ENCODE measurements around the gene STK32B. TPM values are rescaled to one million over a fixed set of nuclear protein-coding genes. Genes with fewer than 3 reads are reported as not detected.

STK32B gene
- total RNA-seq, 1 donor from 2014 or later, result 46.9 TPM

GRCh38 chr4:5361968-5362367 is 310.7 kb downstream of the STK32B start:
- no peak overlapping the region for H3K4me3 Mint-ChIP-seq (ENCODE audit: unreplicated experiment)
- H3K36me3 Mint-ChIP-seq (ENCODE audit: unreplicated experiment), result peaks cover 7% of the 10 kb centered on the region
- no peaks in the 10 kb centered on the region for H3K27me3 Mint-ChIP-seq (ENCODE audit: unreplicated experiment)

GRCh38 chr4:5364406-5364805 is 313.1 kb downstream of the STK32B start:
- Mint-ChIP-seq H3K27ac (ENCODE audit: unreplicated experiment) (peak overlapping the region; percentile 44), H3K4me3 (ENCODE audit: unreplicated experiment) (no peak overlapping the region), H3K4me1 (ENCODE audit: unreplicated experiment) (peaks cover 41% of the 10 kb centered on the region), H3K9me3 (ENCODE audit: unreplicated experiment) (peaks cover 5% of the 10 kb centered on the region), H3K27me3 (ENCODE audit: unreplicated experiment) (no peaks in the 10 kb centered on the region), H3K36me3 (ENCODE audit: unreplicated experiment) (peaks cover 9% of the 10 kb centered on the region)
- peak; percentile 40 for DNase-seq (ENCODE audit: extremely low spot score, unreplicated experiment)
- TF ChIP-seq CTCF (IDR thresholded peaks at IDR 0.05), result no peak

More at GRCh38 chr4:5361968-5362367, 310.7 kb downstream of the STK32B start:
- peaks cover 5% of the 10 kb centered on the region for H3K9me3 Mint-ChIP-seq (ENCODE audit: unreplicated experiment)
- H3K4me1 Mint-ChIP-seq (ENCODE audit: unreplicated experiment), result peaks cover 34% of the 10 kb centered on the region
- TF ChIP-seq CTCF (IDR thresholded peaks at IDR 0.05), result no peak
- peak; percentile 17 for DNase-seq (ENCODE audit: extremely low spot score, unreplicated experiment)
- H3K27ac Mint-ChIP-seq (ENCODE audit: unreplicated experiment), result no peak overlapping the region

- no peak for TF ChIP-seq CTCF (IDR thresholded peaks at IDR 0.05)
- Mint-ChIP-seq H3K27me3 (ENCODE audit: unreplicated experiment) (no peaks in the 10 kb centered on the region), H3K36me3 (ENCODE audit: unreplicated experiment) (peaks cover 3% of the 10 kb centered on the region), H3K27ac (ENCODE audit: unreplicated experiment) (peak overlapping the region; percentile 89), H3K9me3 (ENCODE audit: unreplicated experiment) (peaks cover 1% of the 10 kb centered on the region), H3K4me3 (ENCODE audit: unreplicated experiment) (peak overlapping the region; percentile 39), H3K4me1 (ENCODE audit: unreplicated experiment) (peaks cover 47% of the 10 kb centered on the region)
- peak; percentile 77 for DNase-seq (ENCODE audit: extremely low spot score, unreplicated experiment)
Measured at GRCh38 chr4:5365071-5366008, 314.1 kb downstream of the STK32B start.

GRCh38 chr4:5366009-5366386 is 314.7 kb downstream of the STK32B start:
- Mint-ChIP-seq H3K27me3 (ENCODE audit: unreplicated experiment) (no peaks in the 10 kb centered on the region), H3K27ac (ENCODE audit: unreplicated experiment) (peak overlapping the region; percentile 89), H3K4me3 (ENCODE audit: unreplicated experiment) (no peak overlapping the region), H3K36me3 (ENCODE audit: unreplicated experiment) (peaks cover 2% of the 10 kb centered on the region), H3K4me1 (ENCODE audit: unreplicated experiment) (peaks cover 51% of the 10 kb centered on the region), H3K9me3 (ENCODE audit: unreplicated experiment) (no peaks in the 10 kb centered on the region)
- TF ChIP-seq CTCF (IDR thresholded peaks at IDR 0.05), result no peak
- DNase-seq (ENCODE audit: extremely low spot score, unreplicated experiment), result no peak

GRCh38 chr4:5366421-5366820 is 315.1 kb downstream of the STK32B start:
- peak overlapping the region; percentile 89 for H3K27ac Mint-ChIP-seq (ENCODE audit: unreplicated experiment)
- peak; percentile 59 for DNase-seq (ENCODE audit: extremely low spot score, unreplicated experiment)
- no peak overlapping the region for H3K4me3 Mint-ChIP-seq (ENCODE audit: unreplicated experiment)
- peaks cover 2% of the 10 kb centered on the region for H3K36me3 Mint-ChIP-seq (ENCODE audit: unreplicated experiment)
- no peak for TF ChIP-seq CTCF (IDR thresholded peaks at IDR 0.05)
- peaks cover 56% of the 10 kb centered on the region for H3K4me1 Mint-ChIP-seq (ENCODE audit: unreplicated experiment)
- H3K27me3 Mint-ChIP-seq (ENCODE audit: unreplicated experiment), result no peaks in the 10 kb centered on the region
- H3K9me3 Mint-ChIP-seq (ENCODE audit: unreplicated experiment), result no peaks in the 10 kb centered on the region
